ENCODE data around the gene CD300LF.

DNA sequence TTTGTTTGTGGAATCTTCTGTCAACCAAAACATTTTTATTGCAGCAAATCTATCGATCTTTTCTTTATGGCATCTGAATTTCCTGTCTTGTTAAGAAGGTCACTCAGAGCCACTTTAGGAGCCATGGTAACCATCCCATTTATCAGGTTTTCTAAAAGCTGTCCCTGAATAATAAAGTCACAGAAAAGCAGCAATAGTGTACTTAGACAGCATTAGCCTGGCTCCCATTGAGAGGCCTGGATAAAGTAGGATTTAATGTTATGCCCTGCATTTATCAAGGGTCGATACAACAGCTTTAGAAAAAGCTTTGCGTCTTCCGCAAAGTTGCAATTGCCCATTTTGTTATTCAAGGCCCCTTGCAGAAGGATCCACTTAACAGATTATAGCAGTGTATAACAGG lies 10.1 kb upstream of the CD300LF start:
- TF ChIP-seq EZH2 (IDR thresholded peaks at IDR 0.05; ENCODE audit: borderline replicate concordance, low read depth, low read length) (no peak), HDAC1 (IDR thresholded peaks at IDR 0.05) (no peak)
- TF ChIP-seq, protein P1, sequence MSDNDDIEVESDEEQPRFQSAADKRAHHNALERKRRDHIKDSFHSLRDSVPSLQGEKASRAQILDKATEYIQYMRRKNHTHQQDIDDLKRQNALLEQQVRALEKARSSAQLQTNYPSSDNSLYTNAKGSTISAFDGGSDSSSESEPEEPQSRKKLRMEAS (CRISPR knock-in tag; IDR thresholded peaks at IDR 0.05): no peak

Measured in K562 (cell line).